Stimulated activated CD4-positive, alpha-beta T cell treated with anti-CD3 and anti-CD28 coated beads, Interleukin-4, amount 100 ng/mL, for 24 hours (primary cell): ENCODE measurements around the gene SCIMP.
"Not testable (repeated sequence)": the region's sequence is repeated elsewhere in the genome, so short reads cannot be mapped to it uniquely, and the experiment has no call there.

ENCODE experiments used
- DNase-seq: peaks from one replicate; pipeline ENCODE4 v3.0.0-alpha.2; 2020

Gene SCIMP

DNA sequence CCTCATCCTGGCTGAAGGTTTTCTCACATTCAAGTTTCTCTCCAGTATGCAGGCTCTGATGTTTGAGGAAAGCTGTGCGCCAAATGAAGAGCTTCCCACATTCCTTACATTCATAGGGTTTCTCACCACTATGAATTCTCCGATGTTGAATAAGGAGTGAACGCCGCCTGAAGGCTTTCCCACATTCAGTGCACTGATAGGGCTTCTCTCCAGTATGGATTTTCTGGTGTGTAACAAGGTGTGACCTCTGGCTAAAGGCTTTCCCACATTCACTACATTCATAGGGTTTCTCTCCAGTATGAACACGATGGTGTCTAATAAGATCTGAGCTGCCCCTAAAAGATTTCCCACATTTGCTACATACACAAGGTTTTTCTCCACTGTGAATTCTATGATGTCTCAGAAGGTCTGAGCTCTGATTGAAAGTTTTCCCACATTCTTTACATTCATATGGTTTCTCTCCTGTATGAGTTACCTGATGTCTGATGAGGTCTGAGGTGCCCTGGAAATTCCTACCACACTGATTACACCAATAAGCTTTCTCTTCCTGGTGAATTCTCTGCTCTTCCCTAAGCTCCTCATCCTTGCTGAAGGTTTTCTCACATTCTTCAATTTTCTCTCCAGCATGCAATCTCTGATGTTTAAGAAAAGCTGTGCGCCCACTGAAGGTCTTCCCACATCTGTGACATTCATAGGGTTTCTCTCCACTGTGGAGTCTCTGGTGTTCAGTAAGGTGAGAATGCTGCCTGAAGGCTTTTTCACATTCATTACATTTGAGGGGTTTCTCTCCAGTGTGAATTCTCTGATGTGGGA is 51.9 kb downstream of the SCIMP start:
- DNase-seq, result no peak

DNA sequence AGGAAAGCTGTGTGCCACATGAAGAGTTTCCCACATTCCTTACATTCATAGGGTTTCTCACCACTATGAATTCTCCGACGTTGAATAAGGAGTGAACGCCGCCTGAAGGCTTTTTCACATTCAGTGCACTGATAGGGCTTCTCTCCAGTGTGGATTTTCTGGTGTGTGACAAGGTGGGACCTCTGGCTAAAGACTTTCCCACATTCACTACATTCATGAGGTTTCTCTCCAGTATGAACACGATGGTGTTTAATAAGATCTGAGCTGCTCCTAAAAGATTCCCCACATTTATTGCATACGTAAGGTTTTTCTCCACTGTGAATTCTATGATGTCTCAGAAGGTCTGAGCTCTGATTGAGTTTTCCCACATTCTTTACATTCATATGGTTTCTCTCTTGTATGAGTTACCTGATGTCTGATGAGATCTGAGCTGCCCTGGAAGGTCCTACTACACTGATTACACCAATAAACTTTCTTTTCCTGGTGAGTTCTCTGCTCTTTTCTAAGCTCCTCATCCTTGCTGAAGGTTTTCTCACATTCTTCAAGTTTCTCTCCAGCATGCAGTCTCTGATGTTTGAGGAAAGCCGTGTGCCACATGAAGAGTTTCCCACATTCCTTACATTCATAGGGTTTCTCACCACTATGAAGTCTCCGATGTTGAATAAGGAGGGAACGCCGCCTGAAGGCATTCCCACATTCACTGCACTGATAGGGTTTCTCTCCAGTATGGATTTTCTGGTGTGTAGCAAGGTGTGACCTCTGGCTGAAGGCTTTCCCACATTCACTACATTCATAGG is 53.0 kb downstream of the SCIMP start:
- no peak for DNase-seq

DNA sequence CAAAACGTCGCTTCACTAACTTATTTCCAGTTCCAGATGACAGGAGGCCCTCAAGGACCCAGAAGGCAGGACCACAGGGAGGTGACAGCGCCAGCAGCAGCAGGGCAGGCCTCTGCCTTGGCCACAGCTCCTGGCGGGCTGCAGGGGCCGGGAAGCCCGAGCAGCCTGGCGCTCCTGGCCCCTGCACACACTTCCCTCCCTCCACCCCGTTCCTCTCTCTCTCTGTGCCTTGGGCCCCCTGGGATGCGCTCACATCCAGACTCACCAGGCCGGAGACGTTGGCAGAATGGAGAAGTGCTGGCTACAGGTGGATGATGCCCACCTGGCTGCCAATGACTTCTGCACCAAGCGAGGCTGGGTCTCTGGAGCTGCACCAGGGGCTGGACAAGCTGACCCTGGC is 55.7 kb downstream of the SCIMP start:
- no peak for DNase-seq

DNA sequence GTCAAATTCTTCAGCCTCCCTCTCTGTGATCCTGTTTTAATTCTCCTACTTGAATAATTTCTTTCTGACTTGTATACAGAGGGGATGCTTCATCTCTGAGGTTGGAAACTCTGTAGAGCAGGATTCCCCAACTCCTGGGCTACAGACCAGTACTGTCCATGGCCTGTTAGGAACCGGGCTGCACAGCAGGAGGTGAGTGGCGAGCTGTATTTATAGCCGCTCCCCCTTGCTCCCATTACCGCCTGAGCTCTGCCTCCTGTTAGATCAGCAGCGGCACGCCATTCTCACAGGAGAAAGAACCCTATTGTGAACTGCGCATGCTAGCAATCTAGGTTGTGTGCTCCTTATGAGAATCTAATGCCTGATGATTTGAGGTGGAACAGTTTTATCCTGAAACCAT is 59.6 kb downstream of the SCIMP start:
- not testable (repeated sequence) for DNase-seq

DNA sequence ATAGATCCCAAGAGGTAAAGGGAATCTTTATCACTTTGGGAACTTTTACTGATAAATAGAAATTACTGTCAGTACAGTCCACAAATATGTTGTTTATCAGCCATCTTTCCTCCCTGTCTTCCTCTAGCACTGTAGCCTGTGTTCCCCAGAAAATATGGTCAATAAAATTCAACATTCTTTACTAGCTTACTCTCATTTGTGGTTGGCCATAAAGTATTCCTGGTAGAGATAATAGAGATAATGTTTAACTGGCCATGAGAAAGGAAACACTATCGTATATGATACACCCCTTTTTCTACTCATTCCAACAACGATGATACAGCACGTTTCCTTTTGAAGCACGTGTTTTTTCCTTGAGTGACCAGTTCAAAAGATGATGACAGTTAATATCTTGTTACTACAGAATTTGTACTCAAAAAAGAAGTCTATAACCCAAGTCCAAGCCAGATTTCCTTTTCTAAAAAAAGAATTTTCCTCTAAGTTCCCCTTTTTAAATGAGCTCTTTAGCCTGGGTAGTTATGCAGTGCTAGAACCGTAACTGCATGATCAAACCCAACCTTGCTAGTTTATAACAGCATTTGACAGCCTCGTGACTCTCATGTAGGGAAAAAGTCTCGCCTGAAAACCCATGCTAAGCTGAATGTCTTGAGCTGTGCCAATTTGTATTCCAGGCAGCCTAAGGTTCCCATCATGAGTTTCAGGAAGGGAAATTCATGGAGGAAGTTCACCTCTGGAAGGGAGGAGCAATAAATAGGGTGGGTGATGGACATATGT is 68.7 kb downstream of the SCIMP start:
- not testable (repeated sequence) for DNase-seq

DNA sequence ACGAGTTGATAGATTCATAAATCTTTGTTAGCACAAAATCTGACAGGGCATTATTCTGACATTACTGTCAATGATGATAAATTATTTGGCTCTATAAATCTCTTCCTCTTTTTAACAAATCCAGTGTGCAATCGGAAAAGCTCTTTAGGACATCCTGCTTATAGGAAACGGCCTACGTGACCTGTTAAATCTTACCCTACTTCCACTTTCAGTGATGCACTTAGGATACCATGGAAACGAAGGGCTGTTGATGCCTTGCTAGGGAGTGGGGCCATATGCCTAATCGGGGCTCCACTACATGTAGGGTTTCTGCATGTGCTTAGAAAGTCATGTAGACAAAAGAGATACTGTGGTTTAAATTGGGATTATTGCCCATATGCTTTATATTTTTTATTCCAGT is 70.2 kb downstream of the SCIMP start:
- no peak for DNase-seq

DNA sequence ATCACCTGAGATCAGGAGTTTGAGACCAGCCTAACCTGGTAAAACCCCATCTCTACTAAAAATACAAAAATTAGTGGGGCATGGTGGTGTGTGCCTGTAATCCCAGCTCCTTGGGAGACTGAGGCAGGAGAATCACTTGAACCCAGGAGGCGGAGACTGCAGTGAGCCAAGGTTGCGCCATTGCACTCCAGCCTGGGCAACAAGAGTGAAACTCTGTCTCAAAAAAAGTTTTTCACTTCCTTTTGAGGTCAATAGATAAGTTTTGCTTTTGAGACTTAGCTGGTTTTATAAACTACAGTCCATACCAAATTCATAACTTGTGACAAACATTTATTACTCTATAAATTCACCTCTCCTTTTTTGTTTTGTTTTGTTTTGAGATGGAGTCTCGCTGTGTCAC is 72.9 kb downstream of the SCIMP start:
- not testable (repeated sequence) for DNase-seq

DNA sequence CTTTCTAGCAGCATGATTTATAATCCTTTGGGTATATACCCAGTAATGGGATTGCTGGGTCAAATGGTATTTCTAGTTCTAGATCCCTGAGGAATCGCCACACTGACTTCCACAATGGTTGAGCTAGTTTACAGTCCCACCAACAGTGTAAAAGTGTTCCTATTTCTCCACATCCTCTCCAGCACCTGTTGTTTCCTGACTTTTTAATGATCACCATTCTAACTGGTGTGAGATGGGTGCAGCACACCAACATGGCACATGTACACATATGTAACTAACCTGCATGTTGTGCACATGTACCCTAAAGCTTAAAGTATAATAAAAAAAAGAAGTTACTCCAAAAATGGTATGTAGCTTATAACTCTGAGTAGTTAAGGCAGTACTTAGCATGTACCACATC is 74.0 kb downstream of the SCIMP start:
- DNase-seq, result not testable (repeated sequence)
